Colonic mucosa (tissue), 4 donors: Measurements from ENCODE around the gene EFNA4. TPM values are rescaled to one million over a fixed set of nuclear protein-coding genes. Genes with fewer than 3 reads are reported as not detected.

ENCODE experiments used
- DNase-seq: peaks from one replicate; pipeline ENCODE4 v3.0.0-alpha.2; 2020
- H3K27ac ChIP-seq: fragments of 200-600 bp; one replicate; pipeline ENCODE4 v1.8.0; 2021
- H3K27me3 ChIP-seq: fragments of 200-600 bp; one replicate; pipeline ENCODE4 v1.8.0; 2021
- H3K36me3 ChIP-seq: fragments of 200-600 bp; one replicate; pipeline ENCODE4 v1.8.0; 2021
- H3K4me1 ChIP-seq: fragments of 200-600 bp; one replicate; pipeline ENCODE4 v1.8.0; 2021; ENCODE audit warnings: mild to moderate bottlenecking
- H3K4me3 ChIP-seq: fragments of 200-600 bp; one replicate; pipeline ENCODE4 v1.8.0; 2021
- H3K9ac ChIP-seq, 2 donors: one replicate each; pipeline ENCODE4 v1.7.0; 2013; ENCODE audit warnings: control low read depth in 2 of 2, low read depth in 2 of 2, low read length in 2 of 2
- H3K9me3 ChIP-seq: fragments of 200-600 bp; one replicate; pipeline ENCODE4 v1.8.0; 2021
- CTCF ChIP-seq: fragments of 200-600 bp; IDR thresholded peaks from one replicate; pipeline ENCODE4 v1.8.0; 2022; ENCODE audit warnings: antibody characterized with exemption, mild to moderate bottlenecking
- intact Hi-C: fragments of 100-400 bp; cut with DNase I; formaldehyde crosslinking; loops from one replicate; pipeline ENCODE4 v1.14.1; 2022
- total RNA-seq, 2 donors: library from RNA; stranded (reverse); fragmentation: NEBNext Ultra II Directional in 1 of 2; extraction: Animal tissue kit (Norgen Biotek cat#: 25700) in 1 of 2; gene quantifications; one replicate each; pipeline ENCODE4 v1.2.1, GENCODE V29; 2021
- donor health status: healthy.
- donor health status: DM: no; HTN: no; CAD: no.
- donor health status: DM: no; HTN: no; CAD: no.

EFNA4 gene
- 10 to 100 TPM; 26.1 to 27.2 TPM for total RNA-seq

GRCh38 chr1:155063550-155064110 lies at the start of gene EFNA4:
EFNA4 (plus strand) TSS chr1:155063740; CDS start chr1:155063824, 84 bp downstream.
- intact Hi-C loops: loop anchor here (1.0 to 5.0 kb wide), 2 partner anchors 21 to 156 kb away; no protein-coding TSS in a partner anchor
- no peak for TF ChIP-seq CTCF
- Histone ChIP-seq H3K4me1 (peaks cover 19% of the 10 kb centered on the region), H3K27me3 (no peaks in the 10 kb centered on the region), H3K4me3 (peak within 1 kb of the TSS; percentile 90), H3K9me3 (no peaks in the 10 kb centered on the region), H3K27ac (peak within 1 kb of the TSS; percentile 88), H3K9ac (peak within 1 kb of the TSS; percentile 81 to 83), H3K36me3 (no peaks in the 10 kb centered on the region)
- peak; percentile 95 for DNase-seq

- Histone ChIP-seq H3K9ac (peak overlapping the region in 1 of 2 donors; percentile 21), H3K4me1 (peaks cover 51% of the 10 kb centered on the region), H3K4me3 (no peak overlapping the region), H3K27ac (no peak overlapping the region), H3K36me3 (peaks cover 13% of the 10 kb centered on the region), H3K9me3 (no peaks in the 10 kb centered on the region), H3K27me3 (no peaks in the 10 kb centered on the region)
- DNase-seq: no peak
- intact Hi-C loops: no loop called here
- no peak for TF ChIP-seq CTCF
These were observed 48.6 kb upstream of the EFNA4 start for GRCh38 chr1:155014709-155015508.

GRCh38 chr1:155015527-155016230 lies 47.9 kb upstream of the EFNA4 start:
- H3K27me3 ChIP-seq: no peaks in the 10 kb centered on the region
- peaks cover 45% of the 10 kb centered on the region for H3K4me1 ChIP-seq
- no peaks in the 10 kb centered on the region for H3K9me3 ChIP-seq
- TF ChIP-seq CTCF: no peak
- H3K9ac ChIP-seq: peak overlapping the region in 1 of 2 donors; percentile 86
- intact Hi-C loops: no loop called here
- peak overlapping the region; percentile 80 for H3K27ac ChIP-seq
- no peak for DNase-seq
- no peak overlapping the region for H3K4me3 ChIP-seq
- peaks cover 13% of the 10 kb centered on the region for H3K36me3 ChIP-seq

- no peaks in the 10 kb centered on the region for H3K9me3 ChIP-seq
- H3K9ac ChIP-seq: peak overlapping the region in 1 of 2 donors; percentile 86
- H3K27ac ChIP-seq: peak overlapping the region; percentile 80
- intact Hi-C loops: no loop called here
- H3K27me3 ChIP-seq: no peaks in the 10 kb centered on the region
- peaks cover 13% of the 10 kb centered on the region for H3K36me3 ChIP-seq
- DNase-seq: peak; percentile 43
- no peak for TF ChIP-seq CTCF
- peak overlapping the region; percentile 37 for H3K4me3 ChIP-seq
- H3K4me1 ChIP-seq: peaks cover 40% of the 10 kb centered on the region
These were observed 47.2 kb upstream of the EFNA4 start for GRCh38 chr1:155016231-155016831.
